OCI-LY7 (cell line): ENCODE data around the gene LEF1. TPM values are rescaled to one million over a fixed set of nuclear protein-coding genes. Genes with fewer than 3 reads are reported as not detected.
"Not testable (repeated sequence)": the region's sequence is repeated elsewhere in the genome, so short reads cannot be mapped to it uniquely, and the experiment has no call there.

Experiments
- BruUV-seq: library from RNA; stranded (reverse); fragments of 400-500 nt; replicated peaks from 2 replicates; lab custom pipeline; 2021; lab: Mats Ljungman, UMichigan
- CTCF ChIA-PET: fragments of 300-600 bp; sonication (Branson Sonifier 250); formaldehyde crosslinking; loops from one replicate; lab custom pipeline; 2022; ENCODE audit warnings: antibody characterized with exemption; ENCODE audit not compliant: unreplicated experiment; lab: Charles Lee
- POLR2A ChIA-PET: fragments of 300-600 bp; sonication (Branson Sonifier 250); formaldehyde crosslinking; loops from one replicate; lab custom pipeline; 2022; ENCODE audit warnings: antibody characterized with exemption; lab: Charles Lee
- DNase-seq: peaks from one replicate; pipeline ENCODE4 v3.0.0-alpha.2; 2015; ENCODE audit warnings: low spot score
- H2AFZ ChIP-seq: fragments of 200-600 bp; sonication (generic), shearing (Covaris generic); 2 replicates; pipeline ENCODE4 v1.6.1; 2014; ENCODE audit warnings: mild to moderate bottlenecking, antibody characterized with exemption, low read length, moderate library complexity
- H3K27ac ChIP-seq: fragments of 200-600 bp; sonication (generic); 2 replicates; pipeline ENCODE4 v1.5.1; 2014; ENCODE audit warnings: mixed run types, low read depth, mild to moderate bottlenecking, moderate library complexity, low read length, inconsistent platforms; ENCODE audit not compliant: poor library complexity, severe bottlenecking
- H3K36me3 ChIP-seq: fragments of 200-600 bp; sonication (generic); 2 replicates; pipeline ENCODE4 v1.6.1; 2014; ENCODE audit warnings: mild to moderate bottlenecking, antibody characterized with exemption, low read length, moderate library complexity, mixed read lengths; ENCODE audit not compliant: insufficient read depth
- H3K4me1 ChIP-seq: fragments of 200-600 bp; sonication (generic); 2 replicates; pipeline ENCODE4 v1.5.1; 2014; ENCODE audit warnings: mild to moderate bottlenecking, low read length; ENCODE audit not compliant: insufficient read depth, poor library complexity, severe bottlenecking
- H3K4me2 ChIP-seq: fragments of 200-600 bp; sonication (generic); 2 replicates; pipeline ENCODE4 v1.6.1; 2014; ENCODE audit warnings: mild to moderate bottlenecking, low read length
- H3K4me3 ChIP-seq: fragments of 200-600 bp; sonication (generic); 2 replicates; pipeline ENCODE4 v1.5.1; 2014; ENCODE audit warnings: mild to moderate bottlenecking, low read depth, low read length; ENCODE audit not compliant: poor library complexity, severe bottlenecking
- H3K79me2 ChIP-seq: fragments of 200-600 bp; sonication (generic); 2 replicates; pipeline ENCODE4 v1.6.1; 2016; ENCODE audit warnings: low read depth, mild to moderate bottlenecking, low read length, moderate library complexity, mixed read lengths; ENCODE audit not compliant: insufficient read depth
- H3K9me2 ChIP-seq: fragments of 200-600 bp; sonication (generic); 2 replicates; pipeline ENCODE4 v1.6.1; 2016; ENCODE audit warnings: mild to moderate bottlenecking, low read length, mixed read lengths; ENCODE audit not compliant: insufficient read depth
- H3K9me3 ChIP-seq: fragments of 200-600 bp; sonication (generic); 2 replicates; pipeline ENCODE4 v1.6.1; 2014; ENCODE audit warnings: mild to moderate bottlenecking, mixed run types, low read length, mixed read lengths
- H4K20me1 ChIP-seq: fragments of 200-600 bp; sonication (generic); 2 replicates; pipeline ENCODE4 v1.6.1; 2014; ENCODE audit warnings: mild to moderate bottlenecking, antibody characterized with exemption, low read length, moderate library complexity, mixed read lengths; ENCODE audit not compliant: insufficient read depth
- EZH2phosphoT487 ChIP-seq: fragments of 200-600 bp; sonication (generic); IDR thresholded peaks from 2 replicates; pipeline ENCODE4 v1.6.1; 2018; ENCODE audit warnings: low read depth, borderline replicate concordance, mild to moderate bottlenecking, mixed run types, antibody characterized with exemption, low read length, moderate library complexity, mixed read lengths
- intact Hi-C: fragments of 100-400 bp; cut with micrococcal nuclease; formaldehyde crosslinking; loops from one replicate; pipeline ENCODE4 v1.10.0; 2022; ENCODE audit not compliant: unreplicated experiment
- total RNA-seq, 2 experiments: library from RNA; depleted of rRNA in 1 of 2; stranded (reverse); fragments of >200 nt in 1 of 2; shearing (Covaris generic) in 1 of 2; gene quantifications; 2 replicates each; pipeline ENCODE4 v1.2.3, GENCODE V29; 2014 to 2022
- TF ChIP-seq, protein P1 (sequence below): fragments of 200-600 bp; sonication (generic); conservative IDR thresholded peaks from 2 replicates; pipeline ENCODE4 v1.5.1; 2014; ENCODE audit warnings: mild to moderate bottlenecking, antibody characterized with exemption, low read length, moderate library complexity, mixed read lengths

Gene LEF1
- total RNA-seq, 2 experiments from 2014 or later: 207 to 223 TPM

DNA sequence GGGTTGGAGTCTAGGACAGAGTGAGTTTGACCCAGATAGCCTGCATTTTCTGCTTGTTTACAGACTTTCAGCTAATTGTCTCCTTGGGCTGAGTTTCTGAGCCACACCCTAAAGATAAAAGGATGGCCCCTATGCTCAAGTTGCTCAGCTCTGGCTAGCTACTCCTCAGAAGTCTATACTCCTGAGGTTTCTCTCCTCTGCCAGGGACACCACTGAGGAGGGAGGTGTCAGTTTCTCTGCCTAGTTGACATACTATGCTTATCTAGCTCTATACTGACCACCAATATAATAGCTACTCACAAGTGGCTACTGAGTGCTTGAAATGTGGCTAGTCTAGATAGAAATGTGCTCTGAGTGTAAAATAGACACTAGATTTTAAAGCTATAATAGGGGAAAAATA is 155.4 kb downstream of the LEF1 start:
- POLR2A ChIA-PET: interaction anchor here (0.7 to 2.0 kb wide), 6 partner anchors 11 to 48 kb away, joined by 3 to 9 read pairs (median 4); no protein-coding TSS in a partner anchor
- no TSS peak for BruUV-seq

DNA sequence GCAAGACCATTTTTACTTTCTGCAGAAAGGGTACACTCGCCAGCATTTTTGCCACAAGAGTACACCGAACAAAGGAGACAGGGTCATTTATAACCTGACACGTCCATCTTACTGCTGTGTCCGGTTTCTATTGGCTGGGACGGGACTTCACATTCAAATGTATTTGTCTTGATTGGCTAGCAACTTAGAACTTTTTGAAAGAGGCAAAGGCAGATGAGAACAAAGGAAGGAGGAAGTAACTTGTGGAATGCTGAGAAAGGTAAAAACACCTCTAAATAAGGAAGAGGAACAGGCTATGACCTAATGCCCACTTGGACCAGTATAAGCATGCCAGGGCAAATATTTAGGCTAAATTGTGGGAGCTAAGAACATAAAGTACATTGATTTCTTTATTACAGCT is 156.3 kb downstream of the LEF1 start:
- POLR2A ChIA-PET: interaction anchor here (1.7 kb wide), 1 partner anchor 12 kb away, joined by 3 read pairs; no protein-coding TSS in a partner anchor
- CTCF ChIA-PET, H2AFZ ChIP-seq, H3K4me3 ChIP-seq, H3K9me3 ChIP-seq, H3K9me2 ChIP-seq, H3K4me1 ChIP-seq, BruUV-seq, H3K4me2 ChIP-seq, intact Hi-C loops, H4K20me1 ChIP-seq, H3K79me2 ChIP-seq, H3K27ac ChIP-seq, DNase-seq: not testable (repeated sequence)
- peaks cover 89% of the 10 kb centered on the region for H3K36me3 ChIP-seq

More for the DNA sequence above, 155.4 kb downstream of the LEF1 start:
- Histone ChIP-seq H3K4me2 (no peak overlapping the region), H3K4me3 (no peak overlapping the region), H3K9me2 (no peaks in the 10 kb centered on the region), H3K27ac (no peak overlapping the region), H3K79me2 (no peaks in the 10 kb centered on the region), H3K36me3 (peaks cover 88% of the 10 kb centered on the region), H3K4me1 (no peaks in the 10 kb centered on the region), H3K9me3 (no peaks in the 10 kb centered on the region; the same call in 1 of the 2 replicates), H4K20me1 (no peaks in the 10 kb centered on the region), H2AFZ (no peak overlapping the region)
- CTCF ChIA-PET: no interaction called here
- TF ChIP-seq, protein P1, sequence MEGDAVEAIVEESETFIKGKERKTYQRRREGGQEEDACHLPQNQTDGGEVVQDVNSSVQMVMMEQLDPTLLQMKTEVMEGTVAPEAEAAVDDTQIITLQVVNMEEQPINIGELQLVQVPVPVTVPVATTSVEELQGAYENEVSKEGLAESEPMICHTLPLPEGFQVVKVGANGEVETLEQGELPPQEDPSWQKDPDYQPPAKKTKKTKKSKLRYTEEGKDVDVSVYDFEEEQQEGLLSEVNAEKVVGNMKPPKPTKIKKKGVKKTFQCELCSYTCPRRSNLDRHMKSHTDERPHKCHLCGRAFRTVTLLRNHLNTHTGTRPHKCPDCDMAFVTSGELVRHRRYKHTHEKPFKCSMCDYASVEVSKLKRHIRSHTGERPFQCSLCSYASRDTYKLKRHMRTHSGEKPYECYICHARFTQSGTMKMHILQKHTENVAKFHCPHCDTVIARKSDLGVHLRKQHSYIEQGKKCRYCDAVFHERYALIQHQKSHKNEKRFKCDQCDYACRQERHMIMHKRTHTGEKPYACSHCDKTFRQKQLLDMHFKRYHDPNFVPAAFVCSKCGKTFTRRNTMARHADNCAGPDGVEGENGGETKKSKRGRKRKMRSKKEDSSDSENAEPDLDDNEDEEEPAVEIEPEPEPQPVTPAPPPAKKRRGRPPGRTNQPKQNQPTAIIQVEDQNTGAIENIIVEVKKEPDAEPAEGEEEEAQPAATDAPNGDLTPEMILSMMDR: no peak
- TF ChIP-seq EZH2phosphoT487: no peak
- intact Hi-C loops: no loop called here
- no peak for DNase-seq

DNA sequence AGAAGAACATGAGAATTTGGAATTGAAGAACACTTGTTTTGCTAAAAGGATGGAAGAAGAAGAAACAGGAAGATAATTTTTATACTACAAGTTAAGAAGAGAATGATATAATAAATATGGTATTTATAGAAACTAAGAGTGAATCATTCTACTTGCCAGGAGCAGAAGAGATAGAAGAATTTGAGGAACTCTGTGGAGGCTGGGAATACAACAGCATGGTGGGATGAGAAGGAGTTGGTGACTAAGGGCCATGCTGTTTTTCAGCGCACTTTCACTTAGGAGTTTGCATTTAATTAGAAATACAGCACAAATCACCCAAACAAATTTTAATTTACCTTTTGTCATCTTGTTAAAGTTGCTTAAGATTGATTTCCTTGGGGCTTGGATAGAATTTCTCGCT is 158.6 kb downstream of the LEF1 start:
- no peak for TF ChIP-seq EZH2phosphoT487
- H3K36me3 ChIP-seq: peaks cover 70% of the 10 kb centered on the region
- no peaks in the 10 kb centered on the region; the same call in 1 of the 2 replicates for H3K9me3 ChIP-seq
- ChIA-PET POLR2A (interaction anchor here (0.6 to 0.7 kb wide), 3 partner anchors 64 to 191 kb away, joined by 3 to 6 read pairs (median 3); no protein-coding TSS in a partner anchor), CTCF (no interaction called here)
- H3K9me2 ChIP-seq: no peaks in the 10 kb centered on the region
- H2AFZ ChIP-seq: no peak overlapping the region
- no peaks in the 10 kb centered on the region for H4K20me1 ChIP-seq
- intact Hi-C loops: no loop called here
- H3K79me2 ChIP-seq: no peaks in the 10 kb centered on the region
- BruUV-seq: no TSS peak
- no peak overlapping the region for H3K27ac ChIP-seq
- no peak overlapping the region for H3K4me2 ChIP-seq
- no peaks in the 10 kb centered on the region for H3K4me1 ChIP-seq
- H3K4me3 ChIP-seq: no peak overlapping the region
- DNase-seq: no peak

DNA sequence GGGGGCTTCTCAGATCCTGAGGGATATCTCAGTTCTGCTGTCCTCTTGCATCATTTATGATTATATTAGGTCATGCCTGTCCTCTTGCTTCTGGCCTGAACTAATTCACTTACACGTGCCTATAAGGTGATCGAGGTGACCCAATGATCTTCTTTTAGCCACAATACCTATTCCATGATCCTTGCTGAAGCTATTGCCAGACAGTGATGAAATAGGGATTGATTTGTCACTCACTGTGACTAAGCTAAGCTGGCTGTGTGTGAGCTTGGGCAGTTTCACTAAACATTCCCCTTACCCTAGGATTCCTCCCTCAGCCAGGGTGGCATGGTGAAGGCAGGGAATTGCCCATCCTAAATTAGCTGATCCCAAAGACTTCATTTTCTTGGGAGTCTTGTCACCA is 160.0 kb downstream of the LEF1 start:
- H3K4me3 ChIP-seq: no peak overlapping the region
- H3K4me1 ChIP-seq: no peaks in the 10 kb centered on the region
- H3K36me3 ChIP-seq: peaks cover 61% of the 10 kb centered on the region
- no peak overlapping the region for H2AFZ ChIP-seq
- H3K4me2 ChIP-seq: no peak overlapping the region
- no peak for DNase-seq
- no peaks in the 10 kb centered on the region for H3K79me2 ChIP-seq
- BruUV-seq: no TSS peak
- ChIA-PET CTCF (no interaction called here), POLR2A (no interaction called here)
- H3K9me2 ChIP-seq: no peaks in the 10 kb centered on the region
- H3K27ac ChIP-seq: no peak overlapping the region
- H3K9me3 ChIP-seq: no peaks in the 10 kb centered on the region; the same call in 1 of the 2 replicates
- TF ChIP-seq, protein P1: no peak
- no peak for TF ChIP-seq EZH2phosphoT487
- no peaks in the 10 kb centered on the region for H4K20me1 ChIP-seq
- intact Hi-C loops: no loop called here
